Inflammatory macrophage treated with lipopolysaccharide for 1 hour (primary cell): Measurements from ENCODE around the gene CDYL.
"Not testable (repeated sequence)": the region's sequence is repeated elsewhere in the genome, so short reads cannot be mapped to it uniquely, and the experiment has no call there.

Experiments
- DNase-seq, 2 donors: peaks; one replicate each; pipeline ENCODE4 v3.0.0-alpha.2; 2020 to 2022

CDYL gene

DNA sequence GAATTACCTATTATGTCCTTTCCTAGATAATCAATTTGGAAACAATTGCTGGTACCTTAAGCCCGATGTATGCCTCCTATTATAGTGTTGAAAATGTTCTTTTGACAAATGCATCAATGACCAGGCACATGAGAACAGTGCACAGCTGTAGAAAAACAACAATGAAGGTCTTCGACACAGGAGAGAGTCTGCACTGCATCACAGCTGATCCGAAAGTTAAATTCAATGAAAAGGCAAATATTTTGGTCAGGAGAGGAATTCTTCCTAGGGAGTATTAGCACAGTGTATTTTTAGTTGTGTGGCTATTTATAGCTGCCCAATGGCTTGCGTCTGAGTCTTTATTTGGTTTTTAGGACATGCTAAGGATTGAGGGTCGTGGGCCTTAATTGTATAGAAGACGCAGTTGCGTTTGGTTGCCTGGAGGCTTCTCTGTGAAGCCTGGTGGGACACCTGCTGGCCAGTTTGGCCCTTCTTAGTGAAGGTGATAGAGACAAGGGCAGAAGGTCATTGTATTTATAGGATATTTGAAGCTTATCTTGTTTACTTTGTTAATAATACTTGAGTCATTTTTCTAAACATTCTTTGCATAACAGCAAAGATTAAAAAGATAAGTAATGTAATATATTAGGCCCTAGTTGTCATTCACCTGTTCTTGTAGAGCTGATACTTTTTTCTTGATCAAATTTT lies 72.3 kb downstream of the CDYL start:
- no peak for DNase-seq

DNA sequence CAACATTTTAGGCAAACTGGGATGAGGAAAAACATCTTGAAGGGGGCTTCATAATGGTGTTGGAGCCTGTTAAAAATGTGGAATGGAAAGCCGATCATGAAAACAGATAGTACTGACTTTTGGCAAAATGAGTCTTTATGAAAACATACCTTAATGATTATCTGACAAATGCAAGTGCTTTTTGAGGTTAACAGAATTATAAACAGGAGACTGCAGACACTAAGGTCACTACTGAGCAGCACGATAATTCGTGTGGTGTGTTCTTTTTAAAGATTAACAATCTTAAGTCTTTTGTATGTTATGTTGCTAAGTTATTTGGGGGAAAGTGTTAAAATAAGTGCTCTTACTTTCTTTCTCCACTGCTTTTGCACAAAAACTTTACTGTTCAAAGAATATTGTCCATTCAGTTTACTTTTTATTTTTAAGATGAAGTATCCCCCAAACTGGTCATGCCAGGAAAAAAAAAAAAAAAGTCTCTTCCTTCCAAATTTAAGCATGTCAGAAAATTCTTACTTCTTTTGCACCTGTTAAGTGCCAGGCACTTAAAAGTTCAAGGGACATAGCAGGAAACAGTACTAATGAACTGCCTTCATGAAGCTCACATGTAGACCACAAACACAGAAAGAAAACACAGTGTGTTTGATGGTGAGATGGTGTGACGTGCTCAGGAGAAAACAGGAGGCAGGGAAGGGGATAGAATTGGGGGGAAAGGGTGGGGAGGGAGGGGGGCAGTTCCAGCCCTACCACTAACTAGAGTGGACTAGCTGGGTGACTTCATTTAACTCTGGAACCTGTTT lies 73.2 kb downstream of the CDYL start:
- no peak for DNase-seq

DNA sequence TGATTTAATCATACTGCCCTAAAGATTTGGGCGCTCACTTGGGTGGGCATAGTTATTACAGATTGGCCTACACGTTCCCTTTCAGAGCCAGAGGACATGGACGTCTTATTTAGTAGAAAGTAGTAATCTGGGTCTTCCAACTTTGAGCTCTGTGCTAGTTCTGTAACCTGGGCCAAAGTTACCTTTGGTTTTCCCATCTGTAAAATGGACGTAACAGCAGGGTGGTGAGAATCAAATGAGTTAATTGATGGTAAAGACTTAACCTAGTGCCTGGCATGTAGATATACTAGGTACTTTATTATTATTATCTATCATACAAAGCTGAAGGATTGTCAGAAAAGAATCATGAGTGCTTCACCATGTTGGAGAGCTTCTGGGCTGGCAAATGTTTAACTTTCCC lies 74.8 kb downstream of the CDYL start:
- no peak for DNase-seq

DNA sequence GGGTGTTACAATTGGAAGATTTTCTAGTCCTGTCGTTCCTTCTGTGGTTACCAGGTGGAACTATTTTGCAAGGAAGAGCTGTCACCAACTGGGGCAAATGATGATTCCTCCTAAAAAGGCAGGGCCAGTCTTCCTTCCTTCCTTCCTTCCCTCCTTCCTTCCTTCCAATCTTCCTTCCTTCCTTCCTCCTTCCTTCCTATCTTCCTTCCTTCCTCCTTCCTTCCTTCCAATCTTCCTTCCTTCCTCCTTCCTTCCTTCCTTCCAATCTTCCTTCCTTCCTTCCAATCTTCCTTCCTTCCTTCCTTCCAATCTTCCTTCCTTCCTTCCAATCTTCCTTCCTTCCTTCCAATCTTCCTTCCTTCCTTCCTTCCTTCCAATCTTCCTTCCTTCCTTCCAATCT lies 76.0 kb downstream of the CDYL start:
- DNase-seq = not testable (repeated sequence)

DNA sequence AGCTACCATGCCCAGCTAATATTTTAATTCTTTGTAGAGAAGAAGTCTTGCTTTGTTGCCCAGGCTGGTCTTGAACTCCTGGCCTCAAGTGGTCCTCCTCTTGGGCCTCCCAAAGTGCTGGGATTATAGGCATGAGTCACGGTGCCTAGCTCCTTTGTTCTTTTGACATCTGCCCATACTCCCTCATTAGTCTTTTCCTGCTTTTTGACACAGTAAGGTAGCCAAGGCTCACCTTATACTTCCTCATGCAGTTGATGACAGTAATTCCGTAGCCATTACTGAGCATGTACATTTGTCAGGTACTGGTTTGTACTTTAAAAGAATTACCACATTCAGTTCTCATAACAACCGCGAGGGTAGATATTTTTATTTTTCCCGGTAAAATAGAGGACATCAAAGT lies 76.7 kb downstream of the CDYL start:
- DNase-seq = no peak

- no peak for DNase-seq
Observed at GRCh38 chr6:4853349-4853748, 77.1 kb downstream of the CDYL start.

- DNase-seq = no peak
Observed at GRCh38 chr6:4853782-4854511, 77.7 kb downstream of the CDYL start.

GRCh38 chr6:4856785-4857184 lies 80.6 kb downstream of the CDYL start:
- no peak for DNase-seq

DNA sequence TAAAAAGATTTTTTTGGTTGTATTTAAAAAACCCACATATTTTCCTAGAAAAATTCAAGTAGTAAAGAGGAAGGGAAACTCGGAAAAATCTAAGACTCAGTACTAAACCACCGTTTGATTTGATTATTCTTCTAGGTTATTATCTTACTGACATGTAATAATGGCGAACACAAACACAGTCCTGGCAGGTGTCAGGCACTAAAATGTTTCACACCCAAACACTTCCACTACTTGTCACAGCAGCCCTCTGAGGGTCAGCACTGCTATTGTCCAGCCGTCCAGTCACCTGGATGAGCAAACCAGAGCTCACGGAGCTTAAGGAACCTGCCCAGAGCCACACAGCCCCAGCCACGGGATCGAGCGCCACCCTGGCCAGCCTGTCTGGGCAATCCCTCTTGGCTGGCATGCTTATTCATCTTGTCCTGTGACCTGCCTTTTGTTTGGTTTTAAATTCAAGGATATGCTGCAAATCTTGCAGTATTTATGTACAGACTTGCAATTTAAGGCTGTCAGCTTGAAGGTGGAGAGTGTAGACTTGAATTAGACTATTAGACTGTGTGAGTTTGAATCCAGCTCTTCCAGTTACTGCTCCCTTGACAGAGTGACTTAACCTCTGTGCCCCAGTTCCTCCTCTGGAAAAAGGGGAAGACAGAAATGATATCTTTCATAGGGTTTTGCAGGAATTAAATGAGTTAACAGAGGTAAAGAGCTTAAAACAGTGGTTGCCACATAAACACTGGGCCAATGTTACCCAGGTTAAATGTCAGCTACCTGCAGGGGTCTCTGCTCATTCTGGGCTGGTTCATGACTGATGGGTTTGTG lies 82.2 kb downstream of the CDYL start:
- peak in 1 of 2 donors; percentile 20 for DNase-seq

DNA sequence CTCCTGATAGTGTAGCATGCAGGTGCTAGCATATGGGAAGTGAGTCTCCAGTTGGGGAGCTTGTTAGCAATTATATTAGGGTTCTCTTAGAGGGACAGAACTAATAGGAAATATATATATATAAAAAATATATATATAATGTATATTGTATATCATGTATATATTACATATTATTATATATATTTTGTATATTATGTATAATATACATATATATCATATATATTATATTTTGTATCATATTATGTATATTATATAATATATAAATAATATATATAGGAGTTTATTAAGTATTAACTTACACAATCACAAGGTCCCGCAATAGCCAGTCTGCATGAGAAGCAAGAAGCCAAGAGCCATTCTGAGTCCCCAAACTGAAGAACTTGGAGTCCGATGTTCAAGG lies 84.2 kb downstream of the CDYL start:
- DNase-seq = no peak

DNA sequence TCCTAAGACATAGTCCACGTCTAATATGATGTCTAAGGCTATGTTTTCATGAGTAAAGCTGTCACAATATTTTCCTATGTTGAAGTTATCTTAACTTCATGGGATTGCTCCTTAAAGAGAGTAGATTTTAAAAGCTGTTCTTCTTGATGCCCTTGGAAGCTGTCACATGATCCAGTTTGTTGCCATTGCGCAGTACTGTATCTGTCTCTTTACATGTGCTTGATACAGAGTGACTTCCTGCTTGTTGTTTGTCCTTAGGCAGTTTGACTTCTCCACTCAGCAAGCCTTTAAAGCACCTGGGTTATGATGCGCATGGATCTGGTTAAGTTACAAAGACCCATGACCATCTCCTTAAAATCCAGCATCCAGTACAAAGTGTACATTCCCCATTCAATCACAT lies 85.4 kb downstream of the CDYL start:
- DNase-seq = no peak

DNA sequence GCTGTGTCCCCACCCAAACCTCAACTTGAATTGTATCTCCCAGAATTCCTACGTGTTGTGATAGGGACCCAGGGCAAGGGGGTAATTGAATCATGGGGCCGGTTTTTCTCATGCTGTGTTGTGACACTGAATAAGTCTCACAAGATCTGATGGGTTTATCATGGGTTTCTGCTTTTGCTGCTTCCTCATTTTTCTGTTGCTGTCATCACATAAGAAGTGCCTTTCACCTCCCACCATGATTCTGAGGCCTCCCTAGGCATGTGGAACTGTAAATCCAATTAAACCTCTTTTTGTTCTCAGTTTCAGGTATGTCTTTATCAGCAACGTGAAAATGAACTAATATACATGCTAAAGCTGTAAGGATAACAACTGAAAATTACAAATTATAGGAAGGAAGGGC lies 88.3 kb downstream of the CDYL start:
- DNase-seq = peak; percentile 68 to 79

DNA sequence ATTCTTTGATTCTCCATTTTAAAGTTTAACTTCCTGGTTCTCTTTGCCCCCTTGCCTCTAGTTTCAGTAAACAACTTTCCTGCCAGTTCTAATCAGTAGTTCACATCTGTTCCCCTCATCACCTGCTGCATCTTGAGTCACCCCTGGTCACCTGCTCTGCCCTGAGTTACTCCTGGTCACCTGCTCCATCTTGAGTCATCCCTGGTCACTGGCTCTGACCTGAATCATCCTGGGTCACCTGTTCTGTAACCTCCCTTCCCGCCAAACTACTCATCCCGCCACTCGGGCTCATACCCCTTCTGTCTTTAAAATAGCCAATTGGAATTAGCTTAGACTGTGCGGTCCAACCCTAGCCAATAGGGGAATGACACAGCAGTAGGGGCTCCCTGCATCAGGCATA lies 88.8 kb downstream of the CDYL start:
- DNase-seq = not testable (repeated sequence)

DNA sequence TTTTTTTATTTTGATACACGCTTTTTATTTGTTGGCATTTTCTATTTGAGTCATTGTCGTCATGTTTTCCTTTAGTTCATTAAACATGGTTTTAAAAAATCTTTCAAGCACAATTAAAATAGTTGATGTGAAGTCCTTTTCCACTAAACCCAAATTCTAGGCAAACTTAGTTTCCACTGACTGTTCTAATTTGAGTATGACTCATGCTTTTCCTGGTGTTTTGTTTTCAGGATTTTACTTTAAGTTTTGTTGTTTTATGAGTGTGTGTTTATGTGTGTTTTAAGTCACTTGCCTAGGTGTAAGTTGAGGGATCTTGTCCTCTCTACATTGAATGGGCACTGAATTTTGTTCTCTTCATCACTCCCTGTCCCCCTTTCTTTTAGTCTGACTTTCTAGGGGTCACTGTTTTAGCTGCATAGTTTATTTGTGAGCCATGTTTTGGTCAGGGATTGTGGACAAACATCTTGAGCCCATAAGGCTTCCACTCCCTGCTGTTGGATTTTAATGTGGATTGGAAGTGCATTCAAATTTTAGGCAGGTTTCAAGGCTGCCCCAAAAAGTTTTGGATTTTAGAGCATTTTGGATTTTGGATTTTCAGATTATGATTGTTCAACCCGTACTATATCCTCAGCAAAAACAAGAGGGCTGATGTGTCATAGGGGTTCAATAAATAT lies 94.8 kb downstream of the CDYL start:
- no peak for DNase-seq

- DNase-seq = no peak
Observed at GRCh38 chr6:4871825-4872224, 95.6 kb downstream of the CDYL start.

- no peak for DNase-seq
Observed at GRCh38 chr6:4872841-4873240, 96.6 kb downstream of the CDYL start.

DNA sequence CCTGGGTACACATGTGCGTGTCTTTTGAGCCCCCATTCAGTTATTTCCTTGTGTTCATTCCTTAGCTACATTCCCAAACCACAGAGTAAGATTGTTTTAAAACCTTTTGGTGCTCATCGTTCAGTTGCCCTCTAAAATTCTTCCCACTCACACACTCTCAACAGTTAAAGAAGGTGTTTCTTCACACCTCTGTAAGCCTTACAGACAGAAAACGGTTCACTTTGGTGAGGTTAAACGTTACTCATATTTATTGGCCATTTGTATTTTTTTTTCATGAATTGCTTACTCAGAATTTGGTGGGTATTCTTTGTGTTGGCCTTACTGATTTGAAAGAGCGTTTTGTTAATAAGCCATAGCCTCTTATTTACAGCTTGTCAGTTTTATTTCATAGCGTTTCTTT lies 97.7 kb downstream of the CDYL start:
- no peak for DNase-seq

- no peak for DNase-seq
Observed at GRCh38 chr6:4879741-4880275, 103.6 kb downstream of the CDYL start.

GRCh38 chr6:4880363-4880762 lies 104.2 kb downstream of the CDYL start:
- no peak for DNase-seq

- DNase-seq = no peak
Observed at GRCh38 chr6:4883298-4883697, 107.1 kb downstream of the CDYL start.

GRCh38 chr6:4884646-4885340 lies 108.6 kb downstream of the CDYL start:
- DNase-seq = no peak
